HL-60 (cell line): ENCODE data around the gene SCO2.
A peak's percentile ranks its signal among the peaks of the same experiment; 100 is the strongest.

Experiments used
- DNase-seq, 2 experiments: peaks; one replicate each; pipeline ENCODE4 v3.0.0-alpha.2; 2010 to 2020; ENCODE audit warnings: low read depth in 1 of 2, low spot score in 1 of 2
- H3K27ac ChIP-seq: fragments of 250-450 bp; sonication (Bioruptor Pico); replicated peaks from 2 replicates; pipeline ENCODE4 v1.5.1; 2020; ENCODE audit warnings: mild to moderate bottlenecking, moderate library complexity
- H3K27me3 ChIP-seq: fragments of 250-450 bp; sonication (Bioruptor Pico); 2 replicates; pipeline ENCODE4 v1.5.1; 2021; ENCODE audit warnings: mild to moderate bottlenecking, moderate library complexity; ENCODE audit not compliant: insufficient read depth, poor library complexity, severe bottlenecking
- H3K4me3 ChIP-seq: replicated peaks from 2 replicates; pipeline ENCODE4 v1.5.1; 2011; ENCODE audit warnings: mild to moderate bottlenecking, control low read depth, low read length; ENCODE audit not compliant: insufficient read depth
- GABPA ChIP-seq: IDR thresholded peaks from 2 replicates; pipeline ENCODE4 v1.6.1; 2012; ENCODE audit warnings: low read depth
- POLR2AphosphoS5 ChIP-seq: IDR thresholded peaks from 2 replicates; pipeline ENCODE4 v1.6.1; 2012; ENCODE audit warnings: low read depth
- REST ChIP-seq: IDR thresholded peaks from 2 replicates; pipeline ENCODE4 v1.6.1; 2012; ENCODE audit warnings: low read depth; ENCODE audit not compliant: insufficient replicate concordance
- SPI1 ChIP-seq: IDR thresholded peaks from 2 replicates; pipeline ENCODE4 v1.6.1; 2012; ENCODE audit warnings: low read depth, mild to moderate bottlenecking, borderline replicate concordance
- long read RNA-seq: library from polyadenylated mRNA; unstranded; transcript quantifications from one replicate; pipeline ENCODE4 v2.0.0, GENCODE V29; 2020
- TF ChIP-seq, protein P1 (sequence below): IDR thresholded peaks from one replicate; pipeline ENCODE4 v1.5.1; 2011; ENCODE audit warnings: low read length, control low read depth, inconsistent platforms; ENCODE audit not compliant: insufficient read depth

Gene SCO2
- long read RNA-seq, partial matches to known transcripts, result 0 of 3 reads
- long read RNA-seq, other reads (novel, unspliced or antisense), result 1 of 3 reads

DNA sequence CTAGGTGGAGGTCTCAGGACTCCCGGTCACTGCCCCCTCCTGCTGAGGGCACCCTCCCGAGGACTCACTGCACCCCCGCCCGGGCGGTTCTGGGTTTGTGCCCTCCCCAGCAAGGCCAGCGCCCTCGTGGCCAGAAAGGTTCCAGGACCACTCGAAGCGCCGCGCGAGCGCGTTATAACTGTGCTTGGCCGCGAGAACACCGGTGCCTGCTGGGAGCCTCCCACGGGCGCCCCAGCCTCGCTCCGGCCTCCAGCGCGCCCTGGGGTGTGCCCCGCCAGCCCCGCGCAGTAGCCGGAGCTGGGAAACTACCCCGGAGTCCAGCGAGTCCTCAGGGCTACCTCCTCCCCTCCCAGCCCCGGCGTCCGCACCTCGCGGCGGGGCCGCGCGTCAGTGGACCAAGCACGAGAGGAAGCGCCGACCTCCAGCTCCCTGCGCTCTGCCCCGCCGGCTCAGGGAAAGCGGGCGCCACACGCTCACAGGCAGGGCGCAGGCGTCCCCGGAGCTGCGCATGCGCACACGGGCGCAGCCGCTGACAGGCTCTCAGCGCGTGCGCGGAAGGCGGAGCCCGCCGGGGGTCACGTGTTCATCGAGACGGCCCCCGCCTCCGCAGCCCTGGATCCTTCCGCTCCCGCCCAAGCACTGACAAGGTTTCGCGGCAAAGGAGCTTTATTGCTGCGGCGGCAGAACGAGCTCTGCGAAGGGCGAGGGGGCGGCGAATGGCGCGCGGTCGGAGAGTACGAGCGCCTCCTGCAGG, at the start of gene SCO2:
TSS of gene SCO2 (minus strand) at position 495 of the 754 bp plus-strand sequence. CDS start 1,187 bp downstream, outside the sequence.
- no peaks in the 10 kb centered on the region for H3K27me3 ChIP-seq
- TF ChIP-seq GABPA, result no peak
- no peak for TF ChIP-seq REST
- TF ChIP-seq POLR2AphosphoS5, result peak; percentile 72; the same call in 1 of the 2 replicates
- TF ChIP-seq SPI1, result peak; percentile 10; the same call in 1 of the 2 replicates
- TF ChIP-seq, protein P1, sequence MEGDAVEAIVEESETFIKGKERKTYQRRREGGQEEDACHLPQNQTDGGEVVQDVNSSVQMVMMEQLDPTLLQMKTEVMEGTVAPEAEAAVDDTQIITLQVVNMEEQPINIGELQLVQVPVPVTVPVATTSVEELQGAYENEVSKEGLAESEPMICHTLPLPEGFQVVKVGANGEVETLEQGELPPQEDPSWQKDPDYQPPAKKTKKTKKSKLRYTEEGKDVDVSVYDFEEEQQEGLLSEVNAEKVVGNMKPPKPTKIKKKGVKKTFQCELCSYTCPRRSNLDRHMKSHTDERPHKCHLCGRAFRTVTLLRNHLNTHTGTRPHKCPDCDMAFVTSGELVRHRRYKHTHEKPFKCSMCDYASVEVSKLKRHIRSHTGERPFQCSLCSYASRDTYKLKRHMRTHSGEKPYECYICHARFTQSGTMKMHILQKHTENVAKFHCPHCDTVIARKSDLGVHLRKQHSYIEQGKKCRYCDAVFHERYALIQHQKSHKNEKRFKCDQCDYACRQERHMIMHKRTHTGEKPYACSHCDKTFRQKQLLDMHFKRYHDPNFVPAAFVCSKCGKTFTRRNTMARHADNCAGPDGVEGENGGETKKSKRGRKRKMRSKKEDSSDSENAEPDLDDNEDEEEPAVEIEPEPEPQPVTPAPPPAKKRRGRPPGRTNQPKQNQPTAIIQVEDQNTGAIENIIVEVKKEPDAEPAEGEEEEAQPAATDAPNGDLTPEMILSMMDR, result peak; percentile 1
- peak within 1 kb of the TSS; percentile 91 for H3K27ac ChIP-seq
- peak within 1 kb of the TSS; percentile 70 for H3K4me3 ChIP-seq
- peak; percentile 93 to 96 for DNase-seq

- Histone ChIP-seq H3K27ac (no peak overlapping the region), H3K4me3 (no peak overlapping the region), H3K27me3 (no peaks in the 10 kb centered on the region)
- TF ChIP-seq POLR2AphosphoS5 (no peak), SPI1 (no peak), GABPA (no peak), REST (no peak)
- TF ChIP-seq, protein P1, result no peak
- no peak for DNase-seq
Measured at GRCh38 chr22:50574383-50574755, 49.0 kb upstream of the SCO2 start.

- DNase-seq, result no peak
Measured at GRCh38 chr22:50573491-50574382, 48.3 kb upstream of the SCO2 start.

More at GRCh38 chr22:50573491-50574382, 48.3 kb upstream of the SCO2 start:
- no peak for TF ChIP-seq SPI1
- TF ChIP-seq, protein P1, result no peak
- TF ChIP-seq POLR2AphosphoS5, result no peak
- no peak for TF ChIP-seq REST
- TF ChIP-seq GABPA, result no peak
- H3K27ac ChIP-seq, result no peak overlapping the region
- H3K27me3 ChIP-seq, result no peaks in the 10 kb centered on the region
- H3K4me3 ChIP-seq, result no peak overlapping the region
